Measurements from ENCODE around the gene YES1.
"Not testable (repeated sequence)": the region's sequence is repeated elsewhere in the genome, so short reads cannot be mapped to it uniquely, and the experiment has no call there.

The YES1 gene

GRCh38 chr18:717003-717402 is 95.0 kb downstream of the YES1 start:
- no peak for DNase-seq

- no peak for DNase-seq
Measured at GRCh38 chr18:715626-716025, 96.4 kb downstream of the YES1 start.

- peak; percentile 1 for DNase-seq
Measured at GRCh38 chr18:713135-713490, 98.9 kb downstream of the YES1 start.

GRCh38 chr18:712401-713134 is 99.5 kb downstream of the YES1 start, which contains the start of gene ENOSF1:
ENOSF1 (minus strand) TSS chr18:712630; CDS start chr18:712587, 43 bp downstream.
- peak; percentile 56 for DNase-seq

GRCh38 chr18:711657-712400 is 100.2 kb downstream of the YES1 start:
- DNase-seq = peak; percentile 45

- no peak for DNase-seq
Measured at GRCh38 chr18:711310-711656, 100.8 kb downstream of the YES1 start.

- no peak for DNase-seq
Measured at GRCh38 chr18:710418-711300, 101.4 kb downstream of the YES1 start.

GRCh38 chr18:709771-710170 is 102.3 kb downstream of the YES1 start:
- no peak for DNase-seq

- no peak for DNase-seq
Measured at GRCh38 chr18:708096-708495, 103.9 kb downstream of the YES1 start.

- DNase-seq = no peak
Measured at GRCh38 chr18:706405-706804, 105.6 kb downstream of the YES1 start.

GRCh38 chr18:703213-703967 is 108.7 kb downstream of the YES1 start:
- DNase-seq = no peak

GRCh38 chr18:697800-698199 is 114.2 kb downstream of the YES1 start:
- DNase-seq = no peak

GRCh38 chr18:697012-697411 is 115.0 kb downstream of the YES1 start:
- DNase-seq = no peak

- DNase-seq = no peak
Measured at GRCh38 chr18:693466-694187, 118.4 kb downstream of the YES1 start.

GRCh38 chr18:692824-693223 is 119.2 kb downstream of the YES1 start:
- no peak for DNase-seq

GRCh38 chr18:688323-688722 is 123.7 kb downstream of the YES1 start:
- no peak for DNase-seq

GRCh38 chr18:686339-687111 is 125.5 kb downstream of the YES1 start:
- no peak for DNase-seq

GRCh38 chr18:685438-685837 is 126.6 kb downstream of the YES1 start:
- DNase-seq = no peak

GRCh38 chr18:683531-683930 is 128.5 kb downstream of the YES1 start:
- DNase-seq = no peak

- no peak for DNase-seq
Measured at GRCh38 chr18:682833-683232, 129.2 kb downstream of the YES1 start.

GRCh38 chr18:682416-682815 is 129.6 kb downstream of the YES1 start:
- not testable (repeated sequence) for DNase-seq

Measured in T-helper 9 cell (primary cell).